Activated CD8-positive, alpha-beta memory T cell treated with anti-CD3 and anti-CD28 coated beads for 48 hours (primary cell): ENCODE measurements around the gene GP5.

Source experiments
- DNase-seq, 3 experiments: peaks; one replicate each; pipeline ENCODE4 v3.0.0-alpha.2; 2020; ENCODE audit warnings: low read depth in 2 of 3, low spot score in 2 of 3

GP5 gene, protein sequence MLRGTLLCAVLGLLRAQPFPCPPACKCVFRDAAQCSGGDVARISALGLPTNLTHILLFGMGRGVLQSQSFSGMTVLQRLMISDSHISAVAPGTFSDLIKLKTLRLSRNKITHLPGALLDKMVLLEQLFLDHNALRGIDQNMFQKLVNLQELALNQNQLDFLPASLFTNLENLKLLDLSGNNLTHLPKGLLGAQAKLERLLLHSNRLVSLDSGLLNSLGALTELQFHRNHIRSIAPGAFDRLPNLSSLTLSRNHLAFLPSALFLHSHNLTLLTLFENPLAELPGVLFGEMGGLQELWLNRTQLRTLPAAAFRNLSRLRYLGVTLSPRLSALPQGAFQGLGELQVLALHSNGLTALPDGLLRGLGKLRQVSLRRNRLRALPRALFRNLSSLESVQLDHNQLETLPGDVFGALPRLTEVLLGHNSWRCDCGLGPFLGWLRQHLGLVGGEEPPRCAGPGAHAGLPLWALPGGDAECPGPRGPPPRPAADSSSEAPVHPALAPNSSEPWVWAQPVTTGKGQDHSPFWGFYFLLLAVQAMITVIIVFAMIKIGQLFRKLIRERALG

DNA sequence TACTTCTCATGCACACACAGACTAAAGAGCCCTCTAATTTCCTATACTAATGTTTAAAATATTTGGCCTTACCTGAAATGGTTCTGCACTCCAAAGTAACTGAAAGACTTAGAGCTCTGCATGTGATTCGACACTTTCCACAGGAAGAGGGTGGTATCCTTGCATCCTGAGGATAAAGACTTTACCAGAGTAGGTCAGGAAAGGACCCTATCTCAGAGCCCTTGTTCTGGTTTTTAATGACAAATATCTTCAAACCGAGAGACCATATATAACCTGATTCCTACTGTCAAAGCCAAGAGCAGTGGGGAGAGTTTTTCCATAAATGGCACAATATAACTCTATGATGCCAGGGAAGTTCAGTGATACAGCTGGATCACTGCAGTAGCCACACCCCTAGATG lies at the start of gene GP5:
GP5 (minus strand) TSS at position 101 of the 400 bp plus-strand sequence. CDS start 984 bp downstream, outside the sequence.
- no peak for DNase-seq

DNA sequence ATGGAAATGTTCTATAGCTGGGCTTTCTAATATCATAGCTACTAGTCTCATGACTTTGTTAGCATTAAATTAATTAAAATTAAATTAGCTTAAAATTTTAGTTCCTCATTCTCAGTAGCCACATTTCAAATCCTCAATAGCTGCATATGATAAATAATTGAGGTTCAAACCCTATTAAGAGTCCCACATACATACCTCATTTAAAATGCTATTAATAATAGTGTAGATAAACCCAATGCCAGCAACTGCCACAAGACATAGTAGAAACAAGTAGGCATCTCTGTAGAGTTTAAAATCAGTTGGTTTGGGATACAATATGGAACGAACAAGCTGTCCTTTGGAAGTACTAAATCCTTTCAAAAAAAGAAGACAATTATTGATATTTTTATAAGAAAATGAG lies 48.6 kb upstream of the GP5 start:
- DNase-seq = no peak

DNA sequence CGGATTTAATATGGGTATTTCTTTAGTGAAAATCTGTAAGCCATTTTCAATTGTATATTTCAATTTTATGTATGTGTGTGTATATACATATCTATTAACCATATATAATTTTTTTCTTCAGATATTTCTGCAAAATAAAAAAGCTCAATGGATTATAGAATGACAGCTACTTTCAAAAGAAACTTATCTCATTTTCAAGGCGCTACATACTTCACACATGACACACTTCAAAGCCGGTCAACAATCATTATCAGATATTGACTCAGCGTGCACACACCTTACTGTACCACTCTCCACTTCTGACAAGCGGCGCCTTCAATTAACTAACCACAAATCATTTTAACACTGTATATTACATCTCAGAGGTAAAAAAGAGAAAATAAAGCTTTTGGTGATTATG lies 48.1 kb upstream of the GP5 start:
- no peak for DNase-seq

DNA sequence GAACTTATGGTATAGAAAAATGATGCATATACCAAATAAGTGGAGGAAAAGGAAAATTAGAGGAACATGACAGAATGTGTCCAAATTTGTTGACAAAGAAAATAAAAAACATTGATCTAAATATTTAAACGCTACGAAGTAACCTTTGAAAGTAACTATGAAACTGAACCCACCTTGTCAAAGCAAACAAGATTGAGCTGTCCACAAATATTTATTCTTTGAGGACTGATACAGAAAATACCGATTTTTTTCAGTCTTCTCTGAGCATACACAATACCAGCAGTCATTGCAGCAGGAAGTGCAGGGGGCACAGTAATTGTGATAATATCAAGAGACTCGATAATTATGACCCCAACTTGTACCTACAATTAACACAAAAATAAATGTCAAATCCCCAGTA lies 47.7 kb upstream of the GP5 start:
- no peak for DNase-seq

DNA sequence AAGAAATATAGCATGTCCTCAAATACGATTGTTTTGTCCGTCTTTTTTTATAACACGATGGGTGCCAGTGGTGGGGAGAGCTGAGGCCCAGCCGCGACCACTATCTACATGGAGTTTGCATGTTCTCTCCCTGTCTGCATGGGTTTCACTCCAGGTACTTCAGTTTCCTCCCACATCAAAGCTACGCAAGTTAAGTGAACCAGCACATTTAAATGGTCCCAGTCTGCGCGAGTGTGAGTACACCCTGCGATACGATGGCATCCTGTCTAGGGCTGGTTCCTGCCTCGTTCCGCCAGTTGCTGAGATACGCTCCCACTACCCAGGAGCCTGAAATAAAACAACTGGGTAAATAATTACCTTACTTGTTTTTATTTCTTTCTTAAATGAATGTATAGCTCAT lies 47.1 kb upstream of the GP5 start:
- no peak for DNase-seq

DNA sequence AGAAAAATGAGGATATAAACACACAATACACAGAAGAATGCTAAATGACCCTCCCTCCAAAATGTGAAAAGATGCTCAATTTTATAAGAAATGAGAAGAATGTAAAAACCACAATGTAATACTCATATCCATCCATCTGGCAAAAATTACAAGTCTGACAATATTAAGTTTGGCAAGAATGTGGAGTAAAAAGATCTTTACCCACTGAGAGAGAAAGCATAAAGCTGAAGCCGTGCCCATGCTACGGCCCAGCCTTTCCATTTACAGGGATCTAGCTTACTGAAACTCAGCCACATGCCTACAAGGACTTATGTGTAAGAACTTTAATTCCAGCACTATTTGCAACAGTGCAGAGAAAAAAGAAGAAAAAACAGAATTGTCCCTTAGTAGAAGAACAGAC lies 44.8 kb upstream of the GP5 start:
- DNase-seq = no peak

DNA sequence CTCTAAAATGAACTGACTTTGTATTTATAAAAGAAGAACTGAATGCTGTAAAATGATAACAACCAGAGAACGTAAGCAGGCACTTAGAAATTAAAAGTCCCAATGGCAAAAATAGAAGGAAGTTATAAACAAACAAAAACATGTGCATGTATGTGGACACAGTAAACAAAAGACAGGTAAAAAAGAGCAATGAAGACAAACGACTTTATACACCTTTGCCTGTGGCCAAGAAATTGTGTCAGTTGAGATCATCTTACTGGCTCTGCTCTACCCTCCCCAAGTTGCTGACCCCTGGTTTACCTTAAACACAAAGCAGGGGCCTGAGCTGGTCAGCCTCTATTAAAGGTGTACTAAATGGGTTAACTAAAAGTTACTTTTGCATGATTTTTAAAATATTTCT lies 41.7 kb upstream of the GP5 start:
- no peak for DNase-seq

DNA sequence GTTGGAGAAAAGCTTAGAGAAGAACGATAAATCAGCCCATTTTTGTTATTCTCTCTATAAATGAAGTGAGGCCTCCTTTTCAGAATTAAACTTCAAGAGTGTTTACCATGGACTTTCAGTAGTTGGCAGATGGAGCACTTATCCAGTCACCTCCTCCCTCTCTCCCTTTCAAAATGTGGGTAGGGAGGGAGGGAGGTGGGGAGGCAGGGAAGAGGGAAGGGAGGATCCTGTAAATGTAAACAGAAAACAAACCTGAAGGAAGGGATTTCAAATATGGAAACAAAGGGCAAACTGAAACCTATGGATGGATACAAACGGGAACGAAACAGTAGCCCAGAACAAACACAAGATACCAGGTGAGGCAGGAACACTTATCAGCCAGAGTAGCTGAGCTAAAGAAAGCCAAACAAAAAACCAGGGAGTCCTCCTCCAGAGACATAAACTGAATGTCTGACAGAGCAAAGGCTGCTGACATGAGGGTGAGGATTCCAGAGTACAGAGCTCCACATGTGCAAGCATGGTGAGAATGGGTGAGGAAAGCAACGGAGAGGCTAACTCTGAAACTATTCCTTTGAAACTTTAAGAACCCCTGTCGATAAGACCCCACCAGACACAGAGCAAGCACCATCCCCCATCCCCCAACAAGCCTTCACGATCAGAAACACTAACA lies 41.0 kb upstream of the GP5 start:
- DNase-seq = no peak

DNA sequence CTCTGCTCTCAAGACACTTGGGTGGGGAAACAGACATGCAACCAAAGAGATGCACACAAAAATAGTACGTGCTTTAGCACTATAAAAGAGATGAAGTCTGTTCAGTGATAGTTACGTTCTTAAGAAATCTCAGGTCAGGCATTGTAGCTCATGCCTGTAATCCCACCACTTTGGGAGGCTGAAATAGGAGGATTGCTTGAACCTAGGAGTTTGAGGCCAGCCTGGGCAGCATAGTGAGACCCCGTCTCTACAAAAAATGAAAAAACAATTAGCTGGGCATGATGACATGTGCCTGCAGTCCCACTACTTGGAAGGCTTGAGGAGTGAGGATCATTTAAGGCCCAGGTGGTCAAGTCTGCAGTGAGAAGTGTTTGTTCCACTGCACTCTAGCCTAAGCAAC lies 35.4 kb upstream of the GP5 start:
- DNase-seq = no peak

DNA sequence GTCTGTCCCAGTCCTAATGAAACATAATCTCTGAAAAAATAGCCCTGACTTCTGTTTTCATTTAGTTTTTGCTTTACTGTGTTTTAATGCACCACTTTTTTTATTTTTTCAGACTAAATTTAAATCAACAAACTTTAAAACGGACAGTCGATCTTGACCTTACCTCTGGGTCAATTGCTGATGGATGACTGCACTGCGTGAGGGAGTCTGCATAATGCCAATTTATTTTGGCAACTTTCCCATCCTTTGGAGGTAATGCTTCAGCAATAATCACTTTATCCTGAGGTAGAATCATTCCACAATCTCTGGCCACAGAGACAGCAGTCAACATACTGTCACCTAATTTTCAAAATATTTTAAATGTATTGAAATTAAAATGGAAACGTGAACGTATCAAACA lies 32.5 kb upstream of the GP5 start:
- DNase-seq = no peak

DNA sequence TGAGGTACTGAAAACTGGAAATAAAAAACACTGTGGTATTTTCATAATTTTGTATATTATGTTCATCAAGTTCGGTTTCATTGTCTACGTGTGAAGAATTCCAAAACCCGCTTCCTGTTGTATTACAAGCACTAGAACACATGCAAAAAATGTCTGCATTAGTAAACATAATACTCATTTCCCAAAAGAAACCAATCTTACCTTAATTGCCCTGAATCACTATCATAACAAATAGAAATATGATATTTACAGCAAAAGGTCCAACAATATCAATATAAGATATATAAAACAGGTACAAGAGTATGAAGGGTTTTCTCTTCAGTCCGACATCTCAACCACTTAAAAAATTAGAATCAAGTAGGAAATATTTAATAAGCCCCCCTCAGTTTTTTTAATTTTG lies 26.3 kb upstream of the GP5 start:
- DNase-seq = no peak

DNA sequence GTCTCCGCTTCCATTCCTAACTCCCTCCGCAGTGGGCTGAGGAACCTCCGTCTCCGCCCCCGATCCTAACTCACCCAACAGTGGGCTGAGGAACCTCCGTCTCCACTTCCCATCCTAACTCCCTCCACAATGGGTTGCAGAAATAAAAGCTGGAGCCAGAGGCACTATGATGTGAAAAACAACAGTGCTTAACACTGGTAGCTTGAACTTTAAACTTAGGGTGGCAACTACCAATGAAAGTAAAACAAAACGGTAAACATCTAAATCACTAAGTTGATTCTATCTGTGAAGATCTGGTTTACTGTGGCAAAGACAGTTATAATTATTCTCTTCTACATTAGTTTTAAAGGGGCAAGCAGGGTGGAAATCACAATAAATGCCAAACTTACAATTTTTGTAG lies 25.9 kb upstream of the GP5 start:
- DNase-seq = no peak

DNA sequence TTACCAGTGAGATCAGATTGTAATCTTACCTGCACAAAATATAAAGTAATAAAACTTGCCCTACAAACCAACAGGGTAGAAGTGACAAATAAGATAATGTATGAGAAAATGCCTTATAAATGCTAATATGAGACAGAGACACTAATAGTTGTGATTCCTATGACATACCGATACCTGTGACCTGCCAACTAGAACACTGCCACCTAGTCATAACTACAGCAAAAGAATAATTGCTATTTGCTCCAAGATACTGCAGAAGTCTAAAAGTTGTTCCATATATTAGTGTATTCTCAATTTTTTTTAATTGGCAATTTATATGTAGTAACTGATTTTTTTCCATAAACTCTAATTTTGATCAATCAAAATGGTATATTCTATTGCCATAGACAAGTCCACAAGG lies 25.3 kb upstream of the GP5 start:
- no peak for DNase-seq

DNA sequence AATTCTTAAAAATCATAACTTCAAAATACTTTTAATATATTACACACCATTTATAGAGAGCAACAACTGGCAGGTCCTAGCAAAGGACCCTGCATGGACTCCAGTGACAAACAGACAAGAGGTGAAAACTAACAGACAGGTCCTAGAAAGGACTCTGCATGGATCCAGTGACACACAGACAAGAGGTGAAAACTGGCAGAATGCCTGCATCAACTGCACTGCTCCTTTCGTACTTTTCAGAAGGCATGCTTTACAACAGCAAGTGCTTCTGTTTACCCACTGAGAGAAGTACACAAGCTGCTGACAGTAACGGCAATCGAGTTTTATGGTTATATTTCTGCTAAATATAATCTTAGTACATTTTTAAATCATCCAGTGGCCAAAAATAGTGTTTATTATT lies 24.3 kb upstream of the GP5 start:
- no peak for DNase-seq

DNA sequence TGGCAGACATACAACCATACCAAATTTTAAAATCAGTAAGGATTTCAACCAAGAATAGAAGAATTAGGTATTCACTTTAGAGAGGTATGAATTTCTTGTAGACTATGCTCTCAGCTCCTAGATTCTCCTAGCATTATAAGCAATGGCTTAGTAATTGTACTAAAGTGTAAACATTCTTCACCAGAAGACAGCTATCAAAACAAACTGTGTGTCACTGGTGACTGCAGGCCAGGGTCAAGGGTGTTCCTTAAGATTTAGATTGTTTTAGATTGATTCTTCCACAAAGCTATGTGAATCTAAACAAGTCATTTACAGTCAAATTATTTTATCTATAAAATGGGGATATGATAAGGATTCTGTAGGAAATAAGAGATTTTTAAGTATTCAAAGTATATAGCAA lies 23.1 kb upstream of the GP5 start:
- no peak for DNase-seq

DNA sequence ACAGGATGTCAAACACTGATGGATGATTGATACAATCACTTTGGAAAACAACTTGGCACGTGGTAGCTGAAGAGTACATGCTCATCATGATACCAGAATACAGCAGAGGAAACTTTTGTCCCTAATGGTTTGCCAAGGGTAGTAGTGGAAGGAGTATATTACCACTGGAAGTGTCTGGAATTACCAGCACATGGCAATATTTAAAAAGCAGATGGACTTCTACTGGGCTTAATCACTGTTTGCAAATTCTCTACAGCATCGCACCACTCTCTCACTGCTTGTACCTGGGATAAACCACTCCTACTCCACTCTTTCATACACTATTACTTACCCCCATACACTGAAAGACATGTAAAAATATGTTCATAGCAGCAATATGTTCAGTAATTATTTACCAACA lies 19.6 kb upstream of the GP5 start:
- DNase-seq = no peak

DNA sequence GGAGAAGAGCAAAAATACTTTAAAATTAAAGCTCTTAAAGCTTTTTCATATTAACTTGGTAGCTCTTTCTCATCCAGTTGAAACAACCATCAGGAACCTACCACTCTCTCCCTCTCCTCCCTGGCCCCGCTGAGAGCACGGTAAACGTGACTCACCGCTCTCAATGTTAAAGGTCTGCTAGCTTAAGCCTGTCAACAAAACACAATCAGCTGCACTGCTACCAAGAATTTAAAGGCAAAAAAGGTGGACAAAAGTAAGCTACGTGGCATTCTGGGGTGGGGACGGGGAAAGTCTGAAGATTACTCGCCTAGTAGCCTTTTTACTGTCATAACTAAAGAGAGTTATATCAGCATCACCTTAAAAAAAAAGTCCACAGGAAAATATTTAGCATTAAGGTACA lies 8.4 kb upstream of the GP5 start:
- DNase-seq = no peak

DNA sequence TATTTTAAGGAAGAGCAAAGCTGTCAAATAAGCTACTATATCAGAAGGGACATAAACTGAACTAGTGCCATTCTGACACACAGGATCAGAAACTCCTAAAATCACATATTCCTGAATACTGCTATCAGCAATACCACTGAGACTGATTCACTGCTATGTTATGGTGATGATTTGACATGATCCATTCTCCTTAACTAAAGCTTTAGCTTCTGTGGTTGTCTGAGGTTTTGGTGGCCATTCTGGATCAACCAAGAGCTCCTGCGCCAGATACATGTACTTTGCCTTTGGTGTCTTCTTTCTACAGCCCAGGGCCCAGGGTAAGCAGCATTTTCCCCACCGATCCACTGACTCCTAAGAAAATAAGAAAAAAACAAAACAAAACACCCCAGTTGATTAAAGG lies 6.7 kb upstream of the GP5 start:
- no peak for DNase-seq

DNA sequence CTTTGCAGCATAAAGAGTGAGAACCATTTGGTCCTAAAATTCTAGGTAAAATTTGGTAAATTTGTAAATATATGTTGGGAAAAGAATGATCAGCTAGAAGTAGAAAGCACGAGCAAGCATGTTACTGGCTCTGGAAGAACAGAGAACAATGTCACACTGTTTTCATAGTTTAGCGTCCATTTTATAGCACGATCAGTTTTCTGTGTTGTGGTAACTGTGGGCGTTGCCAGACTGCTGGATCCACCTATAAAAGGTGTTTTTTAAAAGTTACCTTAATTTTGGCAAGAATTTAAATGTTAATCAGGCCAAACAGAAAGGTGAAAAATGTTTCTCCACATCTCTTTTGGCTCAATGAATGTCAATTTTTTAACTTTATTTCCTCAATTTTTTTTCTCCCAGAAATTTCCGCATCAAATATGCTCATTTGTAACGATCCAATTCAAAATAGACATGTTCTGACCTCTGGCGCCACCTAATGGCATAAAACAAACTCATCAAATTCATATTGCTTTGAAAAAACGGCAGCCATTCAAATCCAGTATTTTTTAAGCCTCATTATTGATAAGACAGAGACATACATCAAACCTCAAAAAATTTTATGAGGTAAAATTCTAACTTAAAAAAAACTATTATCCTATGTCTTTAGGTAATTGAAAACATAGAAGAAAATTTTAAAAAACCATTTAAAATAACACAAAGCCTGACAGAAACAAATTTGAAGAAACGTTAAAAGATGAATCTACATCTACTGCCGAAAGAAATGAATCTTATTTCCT lies 5.5 kb upstream of the GP5 start:
- DNase-seq = no peak

DNA sequence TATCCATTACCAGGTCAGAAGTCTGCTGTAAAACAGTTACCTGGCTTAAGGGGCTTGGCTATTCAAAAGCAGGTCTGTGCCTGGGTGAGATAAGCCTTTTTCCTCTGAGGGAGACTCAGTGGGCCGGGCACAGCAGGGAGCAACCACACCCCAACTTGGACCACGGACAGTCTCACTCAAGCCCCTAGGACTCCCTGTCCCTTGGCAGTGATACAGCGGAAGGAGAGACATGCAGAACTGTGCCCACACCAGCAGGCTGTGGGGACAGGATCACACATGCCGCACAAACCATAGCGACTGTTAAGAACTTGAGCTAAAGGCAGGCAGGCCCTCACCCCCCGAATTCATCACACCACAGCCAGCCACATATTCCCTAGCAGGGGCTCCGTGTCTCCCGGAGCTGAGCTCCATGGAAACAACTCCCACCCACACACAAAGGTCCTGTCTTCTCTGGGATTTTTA lies 2.8 kb upstream of the GP5 start:
- DNase-seq = no peak

DNA sequence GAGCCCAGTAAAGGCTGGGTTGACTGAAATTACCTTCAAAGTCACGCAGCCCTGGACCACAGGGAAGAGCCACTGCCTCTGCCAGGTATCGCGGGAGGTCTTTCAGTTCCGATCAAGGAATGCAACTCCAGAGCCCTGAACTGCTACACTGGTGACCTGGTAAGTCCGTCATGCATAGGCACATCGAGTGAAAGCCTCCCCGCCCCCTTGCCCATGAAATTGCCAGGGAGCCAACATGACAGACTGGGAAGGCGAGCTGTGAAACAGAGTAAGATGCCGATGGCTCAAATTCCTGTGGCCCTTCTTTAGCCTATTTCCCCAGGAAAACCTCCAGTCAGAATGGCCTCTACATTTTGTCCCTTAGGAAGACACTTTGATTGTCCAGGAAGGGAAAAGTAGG lies 2.3 kb upstream of the GP5 start:
- no peak for DNase-seq
